GM19372 (cell line): Measurements from ENCODE around the gene PKP2.

Experiments used
- ATAC-seq: cut with Tn5 transposase; IDR thresholded peaks from one replicate; pipeline ENCODE4 v1.9.1; 2021; ENCODE audit warnings: mild to moderate bottlenecking, low read depth, moderate library complexity; ENCODE audit not compliant: unreplicated experiment

Gene PKP2

DNA sequence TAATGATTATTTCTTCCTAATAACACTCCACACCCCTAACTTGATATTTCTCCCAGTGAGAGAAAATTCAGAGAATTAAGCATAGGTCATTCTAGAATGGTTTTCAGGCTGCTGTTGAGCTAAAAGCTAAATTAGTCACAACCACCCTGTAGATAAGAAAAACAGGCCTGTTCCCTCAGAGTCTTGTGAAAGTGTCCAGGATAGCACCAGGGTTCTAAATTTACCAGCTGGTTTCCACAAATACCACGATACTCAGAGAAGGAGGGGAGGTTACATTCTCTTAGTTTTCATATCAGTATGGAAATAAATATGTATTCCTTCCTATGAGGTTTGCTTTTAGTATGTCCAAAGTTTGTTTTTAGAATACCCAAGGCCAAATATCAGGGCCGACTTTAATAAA, 74.9 kb downstream of the PKP2 start:
- no peak for ATAC-seq

DNA sequence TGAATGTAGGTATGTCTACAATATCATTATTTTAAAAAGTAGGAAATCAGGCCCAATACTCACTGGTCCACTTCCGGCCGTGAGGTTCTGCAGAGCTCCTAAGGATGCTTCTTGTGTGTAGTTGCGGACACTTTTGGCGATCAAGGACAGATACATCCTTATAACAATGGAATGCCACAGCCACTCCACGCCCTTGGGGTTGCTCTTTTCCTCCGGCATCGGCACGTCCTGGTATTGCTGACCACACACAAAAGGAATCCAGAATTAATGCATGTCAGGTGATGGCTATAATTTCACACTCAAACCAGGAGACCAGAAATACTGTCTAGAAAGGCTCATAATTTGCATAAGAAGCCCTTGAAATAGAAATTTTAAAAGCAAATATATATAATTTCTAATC, 75.3 kb downstream of the PKP2 start:
- ATAC-seq, result no peak

DNA sequence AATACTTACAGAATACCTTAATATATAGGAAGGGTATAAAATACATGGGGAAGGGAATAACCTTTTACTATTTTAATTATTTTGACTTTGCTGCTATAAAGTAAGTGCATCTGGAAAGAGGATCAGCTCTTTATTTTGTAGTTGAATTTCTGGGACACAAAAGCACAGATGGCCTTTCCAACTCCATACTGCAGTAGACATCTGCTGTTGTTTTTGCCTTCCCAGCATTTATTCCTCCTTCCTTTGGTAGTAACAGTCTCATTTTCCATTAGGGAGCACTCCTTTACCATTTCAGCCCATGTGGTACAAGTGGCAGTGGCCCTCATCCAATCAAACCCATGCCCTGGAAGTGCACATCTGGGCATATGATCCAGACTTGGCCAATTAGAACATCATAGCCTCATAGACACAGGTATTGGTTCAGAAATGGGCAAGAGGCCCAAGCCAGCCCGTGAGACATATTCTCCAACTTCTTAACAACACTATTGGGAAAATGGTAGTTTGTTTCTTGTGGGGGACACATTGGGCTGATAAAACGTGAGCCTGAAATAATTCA, 76.1 kb downstream of the PKP2 start:
- no peak for ATAC-seq

DNA sequence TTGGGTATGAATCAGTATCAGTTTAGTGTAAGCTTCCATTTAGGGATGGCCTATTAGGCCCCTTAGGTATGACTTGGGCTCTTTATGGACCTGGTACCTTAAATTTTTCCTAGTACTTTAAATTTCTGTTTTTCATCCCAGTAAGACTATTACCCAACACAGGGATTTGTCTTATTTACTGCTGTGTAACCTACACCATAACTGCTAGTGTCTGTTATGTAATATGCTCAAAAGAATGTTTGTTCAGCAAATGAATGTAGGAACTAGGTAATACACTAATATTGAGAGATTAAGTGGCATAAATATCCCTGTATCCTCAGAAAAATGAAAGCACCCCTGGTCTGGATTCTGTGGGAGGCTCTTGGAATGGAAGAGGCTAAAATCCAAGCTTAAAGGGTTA, 77.2 kb downstream of the PKP2 start:
- ATAC-seq, result no peak

DNA sequence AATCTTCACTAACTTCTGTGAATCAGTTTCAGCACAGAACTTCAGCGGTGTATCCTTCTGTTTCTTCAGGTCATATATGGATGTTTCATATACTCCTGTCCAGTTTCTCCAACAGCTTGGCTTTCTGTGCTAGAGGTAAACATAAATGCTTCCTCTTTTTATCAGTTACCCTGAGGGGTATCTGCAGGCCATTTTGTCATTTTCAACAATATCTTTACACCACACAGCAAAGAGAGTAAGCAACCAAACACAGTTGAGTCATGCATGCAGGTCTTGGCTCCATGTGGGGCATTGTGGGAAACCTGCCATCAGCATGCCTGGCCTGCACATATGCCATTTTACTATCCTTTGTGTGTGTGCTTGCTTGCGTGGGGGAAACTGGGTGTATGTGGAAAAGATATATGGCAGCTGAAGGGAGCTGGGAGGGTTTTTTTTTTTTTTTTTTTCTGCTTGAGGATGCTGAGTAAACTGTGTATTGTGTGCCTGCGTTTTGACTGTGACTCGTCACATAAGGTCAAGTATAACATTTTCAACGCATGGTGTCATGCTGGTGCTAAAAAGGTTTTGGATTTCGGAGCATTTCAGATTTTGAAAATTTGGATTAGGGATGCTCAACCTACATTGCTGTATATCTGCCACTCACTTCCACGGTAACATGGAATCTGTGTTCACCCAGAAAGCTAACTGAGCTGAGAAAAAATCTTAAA, 84.7 kb downstream of the PKP2 start:
- no peak for ATAC-seq

DNA sequence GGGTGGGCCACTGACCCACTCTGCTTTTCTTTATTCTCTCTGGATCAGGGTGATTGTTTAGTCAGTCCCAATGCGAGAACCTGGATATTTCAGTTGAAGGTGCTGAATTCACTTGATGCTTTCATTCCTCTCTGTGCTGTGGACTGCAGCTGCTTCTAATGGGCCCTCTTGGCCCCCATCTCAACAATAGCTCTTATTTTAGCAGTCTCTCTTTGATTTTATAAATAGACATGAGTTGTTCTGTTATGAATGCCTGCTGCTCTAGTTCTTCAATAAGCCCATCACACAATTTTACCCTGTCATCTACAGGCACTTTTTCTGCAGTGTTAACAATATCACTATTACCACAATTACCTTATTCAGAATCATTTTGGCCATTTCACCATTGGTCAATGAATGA, 86.7 kb downstream of the PKP2 start:
- ATAC-seq, result no peak

DNA sequence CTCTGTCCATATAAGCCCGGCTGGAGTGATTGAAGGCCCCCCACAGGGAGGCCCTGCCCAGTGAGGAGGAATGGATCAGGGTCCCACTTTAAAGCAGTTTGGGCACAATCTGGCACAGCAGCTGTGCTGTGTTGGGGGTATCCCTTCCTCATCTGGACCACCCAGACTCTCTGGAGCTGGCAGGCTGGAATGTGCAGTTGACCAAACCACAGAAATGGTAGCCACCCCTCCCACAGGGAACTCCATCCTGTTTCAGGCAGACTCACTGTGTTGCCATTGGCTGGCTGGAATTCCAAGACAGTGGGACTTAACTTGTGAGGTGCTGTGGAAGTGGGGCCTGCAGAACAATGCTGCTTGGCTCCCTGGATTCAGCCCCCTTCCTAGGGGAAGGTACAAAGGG, 87.4 kb downstream of the PKP2 start:
- no peak for ATAC-seq

DNA sequence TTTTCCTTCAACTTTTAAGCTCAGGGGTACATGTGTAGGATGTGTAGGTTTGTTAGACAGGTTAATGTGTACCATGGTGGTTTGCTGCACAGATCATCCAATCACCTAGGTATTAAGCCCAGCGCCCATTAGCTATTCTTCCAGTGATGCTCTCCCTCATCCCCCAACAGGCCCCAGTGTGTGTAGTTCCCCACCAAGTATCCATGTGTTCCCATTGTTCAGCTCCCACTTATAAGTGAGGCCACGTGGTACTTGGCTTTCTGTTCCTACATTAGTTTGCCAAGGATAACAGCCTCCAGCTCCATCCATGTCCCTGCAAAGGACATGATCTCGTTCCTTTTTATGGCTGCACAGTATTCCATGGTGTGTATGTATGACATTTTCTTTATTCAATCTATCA, 92.3 kb downstream of the PKP2 start:
- no peak for ATAC-seq

DNA sequence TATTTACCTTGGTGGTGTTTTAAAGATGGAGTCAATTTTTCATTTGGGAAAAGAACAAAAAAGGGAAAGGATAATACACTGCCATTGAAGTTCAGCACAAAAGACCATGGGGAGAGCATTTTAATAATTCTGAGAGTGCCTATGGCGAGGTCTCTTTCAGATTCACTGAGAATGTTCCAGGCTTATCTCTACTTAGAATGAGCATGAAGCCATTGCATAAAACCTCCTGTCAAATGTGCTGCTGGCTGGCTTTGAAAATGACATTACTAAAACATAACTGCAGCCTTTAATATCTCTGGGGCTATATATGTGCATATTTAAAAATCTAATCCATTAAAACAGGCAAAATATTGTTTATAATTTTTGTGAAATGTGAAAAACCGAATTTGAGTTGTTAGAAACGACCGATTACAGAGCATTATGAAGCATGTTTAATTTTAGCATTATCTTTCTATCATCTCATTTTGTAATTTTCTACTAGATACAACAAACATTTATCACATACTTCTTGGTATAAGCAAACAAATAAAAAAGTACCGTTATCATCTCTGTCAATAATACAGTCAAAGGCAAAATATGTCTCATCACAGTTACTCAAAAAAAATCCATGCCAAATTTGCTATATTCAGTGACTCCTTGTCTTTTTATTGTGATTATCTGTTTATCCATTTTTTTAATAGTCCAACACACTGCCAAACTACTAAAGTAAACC, 95.2 kb downstream of the PKP2 start:
- ATAC-seq, result no peak

DNA sequence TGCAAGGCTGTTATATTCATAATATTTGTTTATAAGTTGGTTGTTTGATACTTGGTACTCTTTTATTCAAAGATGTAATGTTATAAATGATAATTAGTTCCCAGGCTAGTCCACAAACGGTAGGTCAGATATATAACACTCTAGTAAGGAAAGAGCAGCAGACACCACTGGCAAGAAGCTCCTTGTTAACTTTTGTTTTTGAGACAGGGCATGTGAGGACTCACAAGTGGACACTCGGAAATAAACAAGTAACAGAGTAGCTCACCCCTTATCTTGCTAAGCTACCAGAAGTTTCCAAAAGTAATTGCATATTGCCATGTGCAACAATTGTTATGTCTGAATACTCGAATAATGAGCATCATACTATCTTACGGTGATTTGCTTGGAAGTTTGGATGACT, 102.3 kb downstream of the PKP2 start:
- no peak for ATAC-seq

DNA sequence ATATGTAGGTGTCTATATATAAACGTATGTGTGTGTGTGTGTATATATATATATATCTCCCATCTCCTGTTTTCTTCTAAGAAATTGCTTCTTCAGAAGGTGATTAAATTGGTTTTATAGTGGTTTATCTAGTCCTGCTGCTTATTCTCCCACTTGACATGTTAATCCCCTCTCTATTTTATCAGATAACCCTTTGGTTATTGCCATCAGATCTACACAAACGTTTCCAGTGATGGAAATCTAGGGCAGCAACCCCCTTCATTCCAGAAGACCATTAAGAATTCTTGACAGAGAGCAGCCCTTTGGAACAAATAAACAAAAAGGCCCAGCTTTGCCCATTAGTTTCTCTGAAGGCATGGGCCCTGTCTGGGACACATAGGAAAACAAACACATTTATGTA, 106.7 kb downstream of the PKP2 start:
- no peak for ATAC-seq

DNA sequence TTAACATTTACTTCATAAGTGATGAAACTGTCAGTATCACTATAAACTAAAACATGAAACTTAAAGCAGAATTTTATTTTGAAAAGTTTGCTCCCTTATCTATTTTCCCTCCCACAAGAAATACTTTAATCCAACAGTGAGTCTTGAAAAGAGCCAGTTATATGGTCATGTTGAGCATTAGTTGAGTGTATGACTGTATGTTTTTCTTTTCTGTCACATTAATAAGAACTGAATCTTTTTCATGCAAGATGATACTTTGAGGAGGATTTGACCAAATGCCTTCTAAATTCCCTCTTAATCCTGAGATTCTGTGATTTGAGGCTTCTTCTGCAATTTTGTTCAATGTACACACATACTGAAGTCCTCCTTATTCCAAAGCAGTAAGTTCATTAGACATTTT, 107.1 kb downstream of the PKP2 start:
- ATAC-seq, result no peak

DNA sequence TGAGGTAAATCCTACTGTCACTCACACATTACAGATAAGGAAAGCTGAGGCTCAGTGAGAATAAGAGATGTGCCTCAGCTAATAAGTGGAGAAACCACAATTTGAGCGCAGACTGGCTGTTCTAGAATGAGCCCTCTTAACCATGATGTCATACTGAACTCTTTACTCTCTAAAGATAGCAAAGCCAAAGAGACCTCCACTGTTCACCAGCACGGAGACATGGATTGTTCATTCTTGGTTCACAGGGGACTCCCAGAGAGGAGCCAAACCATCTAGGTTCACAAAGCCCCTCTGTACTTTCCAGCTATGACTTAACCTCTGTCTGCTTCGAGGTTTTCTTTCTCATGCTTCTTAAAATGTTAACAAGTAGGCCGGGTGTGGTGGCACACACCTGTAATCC, 108.2 kb downstream of the PKP2 start:
- ATAC-seq, result no peak

DNA sequence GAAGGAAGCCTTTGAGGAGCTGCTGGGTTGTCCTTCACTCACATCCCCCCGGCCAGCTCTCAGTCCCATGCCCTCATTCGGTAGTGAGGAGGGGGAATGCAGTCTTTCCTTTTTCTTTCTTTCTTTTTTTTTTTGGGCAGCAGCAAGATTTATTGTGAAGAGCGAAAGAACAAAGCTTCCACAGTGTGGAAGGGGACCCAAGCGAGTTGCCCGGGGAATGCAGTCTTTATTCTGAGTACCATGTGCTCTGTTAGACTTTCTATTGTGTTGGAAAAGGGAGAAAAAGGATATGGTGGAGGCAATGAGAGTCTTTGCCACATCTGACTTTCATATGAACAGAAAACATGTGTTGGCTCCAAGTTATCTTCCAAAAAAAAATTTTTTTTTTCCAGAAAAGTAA, 111.0 kb downstream of the PKP2 start:
- no peak for ATAC-seq

DNA sequence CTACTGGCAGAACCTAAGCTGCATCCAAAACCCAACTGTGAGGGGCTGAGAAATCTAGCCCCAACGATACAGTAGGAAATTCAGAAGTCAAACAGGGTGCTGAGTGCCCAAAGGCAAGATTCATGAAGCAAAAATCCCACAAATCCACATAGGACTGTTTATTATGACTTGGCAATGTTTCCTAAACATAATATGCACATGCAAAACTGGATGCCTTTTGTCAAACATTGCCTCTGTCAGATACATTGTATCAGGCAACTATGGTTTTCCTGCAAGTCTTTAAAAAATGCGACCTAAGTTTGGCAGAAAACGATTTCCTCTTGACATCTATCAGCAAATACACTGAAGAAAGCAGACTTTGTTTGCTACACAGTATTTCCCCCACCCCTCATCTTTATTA, 113.5 kb downstream of the PKP2 start:
- no peak for ATAC-seq

DNA sequence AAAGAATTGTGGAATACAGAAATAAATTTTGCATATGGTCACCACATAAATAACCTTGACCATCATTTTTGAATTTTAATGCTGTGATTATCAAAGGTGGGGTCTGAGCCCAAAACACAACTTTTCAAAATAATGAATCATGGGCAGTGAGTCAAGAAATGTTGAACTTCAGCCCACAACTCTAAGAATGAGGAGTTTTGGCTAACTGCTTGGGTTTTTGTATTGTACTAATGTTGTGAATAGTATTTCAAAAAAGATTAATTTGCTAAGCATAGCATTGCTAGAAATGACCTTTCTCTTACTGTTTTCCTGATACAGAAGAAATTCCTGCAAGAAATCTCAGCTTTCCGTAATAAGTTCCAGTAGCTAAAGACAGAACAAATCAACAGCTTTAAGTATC, 116.5 kb downstream of the PKP2 start:
- no peak for ATAC-seq

DNA sequence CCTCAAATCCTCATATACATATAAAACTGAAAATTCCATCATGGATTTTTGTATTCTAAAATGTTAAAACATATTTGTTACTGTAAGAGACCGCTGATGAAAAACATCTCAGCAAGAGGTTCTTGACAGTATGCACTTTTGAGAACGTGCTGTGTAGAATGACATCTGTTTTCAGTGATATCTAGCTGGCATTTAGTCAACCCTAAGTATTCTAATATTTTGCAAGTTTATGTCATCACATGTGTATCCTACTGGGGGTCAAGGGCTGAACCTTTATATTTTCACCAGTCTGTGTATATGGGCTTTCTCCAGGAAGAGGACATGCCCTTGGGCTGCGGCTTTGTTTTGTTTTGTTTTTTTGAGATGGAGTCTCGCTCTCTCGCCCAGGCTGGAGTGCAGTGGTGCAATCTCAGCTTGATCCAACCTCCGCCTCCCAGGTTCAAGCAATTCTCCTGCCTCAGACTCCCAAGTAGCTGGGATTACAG, 118.8 kb downstream of the PKP2 start:
- ATAC-seq, result no peak

DNA sequence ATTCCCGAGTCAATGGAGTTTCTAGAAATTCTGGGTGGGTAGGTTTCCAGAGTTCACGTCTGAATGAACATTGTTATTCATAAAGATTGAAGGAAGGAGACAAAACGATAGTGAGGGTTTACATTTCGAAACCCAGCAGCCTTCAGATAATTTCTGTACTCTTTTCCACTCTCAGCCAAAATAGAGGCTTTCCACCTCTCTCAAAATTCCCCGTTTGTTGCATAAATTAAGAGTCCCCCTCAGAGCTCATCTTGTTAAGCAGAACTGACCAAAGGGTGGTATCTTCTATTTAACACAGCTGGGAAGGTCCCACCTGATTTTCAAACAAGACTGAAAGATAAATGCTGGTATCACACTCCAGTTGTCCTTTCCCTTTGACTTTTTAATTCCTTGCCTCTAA, 119.4 kb downstream of the PKP2 start:
- no peak for ATAC-seq

DNA sequence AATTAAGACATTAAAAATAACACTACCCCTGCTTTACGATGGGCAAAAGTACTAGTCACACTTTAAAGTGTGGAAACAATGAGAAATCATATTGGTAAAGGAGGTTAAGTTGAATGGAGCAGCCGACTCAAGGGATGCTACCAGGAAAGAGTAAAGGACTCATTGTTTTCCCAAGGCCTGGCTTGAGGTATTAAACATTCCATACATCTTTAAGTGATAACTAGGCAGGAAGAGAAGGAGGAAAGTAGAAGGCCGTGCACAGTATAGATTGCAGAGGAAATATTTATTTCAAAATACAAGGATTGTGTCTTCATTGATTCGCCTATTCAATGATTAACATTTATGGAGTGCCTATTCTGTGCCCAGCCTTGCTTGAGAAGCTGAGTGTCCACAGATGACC, 120.3 kb downstream of the PKP2 start:
- ATAC-seq, result no peak

DNA sequence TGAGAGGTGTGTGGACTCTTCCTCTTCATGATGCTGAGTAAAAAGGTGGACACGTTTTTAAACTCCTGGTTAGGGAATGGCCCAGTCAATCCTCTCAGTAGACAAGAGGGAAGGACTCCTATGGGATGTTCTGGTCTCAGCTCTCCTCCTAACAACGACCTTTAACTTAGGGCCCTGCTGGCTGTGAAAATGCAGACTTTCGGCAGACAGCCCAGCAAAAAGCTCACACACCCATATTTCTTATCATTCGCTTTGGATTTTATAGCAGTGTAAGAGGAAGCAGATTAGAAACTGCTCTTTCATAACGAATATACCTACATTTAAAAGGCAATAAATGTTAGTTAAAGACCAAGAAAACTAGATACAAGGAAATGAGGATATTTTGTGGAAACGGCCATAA, 122.9 kb downstream of the PKP2 start:
- ATAC-seq, result no peak

DNA sequence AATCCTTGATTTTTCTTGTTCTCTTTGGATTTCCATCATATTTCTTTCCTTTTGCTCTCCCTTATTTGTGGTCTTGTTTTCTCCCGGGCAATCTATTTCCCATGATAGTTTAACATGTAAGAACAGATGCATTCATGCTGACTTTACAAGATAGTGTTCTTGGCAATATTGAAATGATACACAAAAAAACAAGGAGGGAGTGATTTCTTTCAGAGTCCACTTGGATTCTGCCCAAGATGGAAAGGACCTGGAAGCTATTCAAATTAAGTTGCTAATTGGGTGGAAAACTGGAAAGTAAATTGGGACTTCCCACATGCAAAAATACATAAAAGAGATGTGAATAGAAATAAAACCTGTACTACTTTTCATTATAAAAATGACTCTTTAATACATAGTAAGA, 126.4 kb downstream of the PKP2 start:
- no peak for ATAC-seq

DNA sequence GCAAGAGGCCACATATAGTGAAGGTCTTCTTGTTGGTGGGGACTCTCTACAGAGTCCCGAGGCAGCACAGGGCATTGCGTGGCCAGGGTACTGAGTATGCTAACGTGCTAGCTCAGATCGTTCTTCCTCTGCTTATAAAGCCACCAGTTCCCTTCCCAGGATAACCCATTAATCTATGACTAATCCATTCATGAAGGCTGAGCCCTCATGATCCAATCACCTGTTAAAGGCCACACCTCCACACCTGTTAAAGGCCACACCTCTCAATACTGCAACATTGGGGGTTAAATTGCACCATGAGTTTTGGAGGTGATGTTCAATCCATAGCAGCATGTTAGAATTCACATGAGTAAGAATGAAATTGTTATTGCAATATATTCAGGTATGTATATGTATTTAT, 128.1 kb downstream of the PKP2 start:
- no peak for ATAC-seq
